Testis (tissue), 3 donors: ENCODE data around the gene STK16. TPM values are rescaled to one million over a fixed set of nuclear protein-coding genes. Genes with fewer than 3 reads are reported as not detected.

Experiments
- DNase-seq: peaks from one replicate; pipeline ENCODE4 v3.0.0-alpha.2; 2019
- H3K27ac ChIP-seq, 2 donors: fragments of 200-600 bp; sonication (generic); one replicate each; pipeline ENCODE4 v1.5.1; 2019
- H3K27me3 ChIP-seq: fragments of 200-600 bp; sonication (generic); one replicate; pipeline ENCODE4 v1.5.1; 2019
- H3K36me3 ChIP-seq: fragments of 200-600 bp; sonication (generic); one replicate; pipeline ENCODE4 v1.5.1; 2017; ENCODE audit warnings: low read depth; ENCODE audit errors: missing control alignments
- H3K4me1 ChIP-seq: fragments of 200-600 bp; sonication (generic); one replicate; pipeline ENCODE4 v1.5.1; 2019
- H3K4me3 ChIP-seq, 2 donors: fragments of 200-600 bp; sonication (generic); one replicate each; pipeline ENCODE4 v1.5.1; 2017 to 2019
- H3K9me3 ChIP-seq: fragments of 200-600 bp; sonication (generic); one replicate; pipeline ENCODE4 v1.5.1; 2017
- CTCF ChIP-seq, 3 experiments: fragments of 450-650 bp in 2 of 3; fragments of 200-600 bp in 1 of 3; sonication (generic) in 1 of 3; IDR thresholded peaks; one replicate each; pipeline ENCODE4 v1.5.1; 2016 to 2019; ENCODE audit warnings: antibody characterized with exemption in 3 of 3, mild to moderate bottlenecking in 2 of 3, moderate library complexity in 1 of 3
- POLR2A ChIP-seq: fragments of 450-650 bp; IDR thresholded peaks from one replicate; pipeline ENCODE4 v1.6.1; 2017; ENCODE audit warnings: antibody characterized with exemption, mild to moderate bottlenecking, moderate library complexity
- WGBS, 2 donors: methylation state at CpG; one replicate each; pipeline ENCODE4 v1.1.5; 2018; 5-methylcytosine and 5-hydroxymethylcytosine counted together
- intact Hi-C: fragments of 100-400 bp; cut with DNase I; formaldehyde crosslinking; loops from one replicate; pipeline ENCODE4 v1.15.1; 2023; ENCODE audit warnings: low total_unique reads
- polyA plus RNA-seq: library from polyadenylated mRNA; stranded (reverse); fragments of 350-450 nt; fragmentation: Illumina TruSeq; extraction: RNeasy Lipid Tissue Mini Kit (QIAGEN cat#74804); gene quantifications from one replicate; pipeline ENCODE4 v1.2.3, GENCODE V29; 2014; ENCODE audit warnings: low read depth, low replicate concordance; ENCODE audit not compliant: insufficient read depth
- total RNA-seq, 2 donors: library from RNA; depleted of rRNA; stranded (reverse); fragments of >200 nt; gene quantifications; one replicate each; pipeline ENCODE4 v1.2.3, GENCODE V29; 2016

Gene STK16
- total and polyA plus RNA-seq, 3 donors from 2014 or later, result 29.1 to 63.0 (median 32.6) TPM

- Histone ChIP-seq H3K36me3 (no peaks in the 10 kb centered on the region), H3K4me1 (peaks cover 17% of the 10 kb centered on the region), H3K27me3 (no peaks in the 10 kb centered on the region), H3K27ac (no peak overlapping the region), H3K9me3 (no peaks in the 10 kb centered on the region), H3K4me3 (no peak overlapping the region)
- TF ChIP-seq POLR2A, result no peak
- TF ChIP-seq CTCF (IDR thresholded peaks at IDR 0.05), result no peak
- WGBS, 2 donors, result 89% methylated on average over 9 of the region's 9 CpGs
- intact Hi-C loops, result no loop called here
- peak; percentile 8 for DNase-seq
Measured at GRCh38 chr2:219210886-219211362, 34.4 kb upstream of the STK16 start.

GRCh38 chr2:219213026-219213415 lies 32.3 kb upstream of the STK16 start:
- Histone ChIP-seq H3K4me1 (peaks cover 14% of the 10 kb centered on the region), H3K27ac (no peak overlapping the region), H3K4me3 (no peak overlapping the region), H3K9me3 (no peaks in the 10 kb centered on the region), H3K36me3 (no peaks in the 10 kb centered on the region), H3K27me3 (no peaks in the 10 kb centered on the region)
- DNase-seq, result no peak
- WGBS, 2 donors, result 88 to 95% methylated on average over 6 to 8 of the region's 8 CpGs
- no peak for TF ChIP-seq CTCF (IDR thresholded peaks at IDR 0.05)
- no peak for TF ChIP-seq POLR2A
- intact Hi-C loops, result no loop called here

GRCh38 chr2:219213486-219214071 lies 31.7 kb upstream of the STK16 start:
- no peaks in the 10 kb centered on the region for H3K27me3 ChIP-seq
- H3K9me3 ChIP-seq, result no peaks in the 10 kb centered on the region
- peaks cover 16% of the 10 kb centered on the region for H3K4me1 ChIP-seq
- 98% methylated on average over 8 to 10 of the region's 10 CpGs for WGBS, 2 donors
- H3K27ac ChIP-seq, result no peak overlapping the region
- no peak for TF ChIP-seq POLR2A
- DNase-seq, result no peak
- no peaks in the 10 kb centered on the region for H3K36me3 ChIP-seq
- intact Hi-C loops, result no loop called here
- H3K4me3 ChIP-seq, result no peak overlapping the region

- no peak for DNase-seq
- Histone ChIP-seq H3K27ac (no peak overlapping the region), H3K9me3 (no peaks in the 10 kb centered on the region), H3K27me3 (no peaks in the 10 kb centered on the region), H3K4me1 (peaks cover 20% of the 10 kb centered on the region), H3K36me3 (no peaks in the 10 kb centered on the region), H3K4me3 (no peak overlapping the region)
- intact Hi-C loops, result no loop called here
- TF ChIP-seq POLR2A, result no peak
- no peak for TF ChIP-seq CTCF (IDR thresholded peaks at IDR 0.05)
- 94% methylated on average over 14 to 15 of the region's 15 CpGs for WGBS, 2 donors
Measured at GRCh38 chr2:219214141-219214540, 31.1 kb upstream of the STK16 start.

- Histone ChIP-seq H3K4me1 (peaks cover 25% of the 10 kb centered on the region), H3K27ac (no peak overlapping the region), H3K9me3 (no peaks in the 10 kb centered on the region), H3K36me3 (no peaks in the 10 kb centered on the region), H3K27me3 (no peaks in the 10 kb centered on the region), H3K4me3 (no peak overlapping the region)
- 92 to 95% methylated on average over 6 of the region's 6 CpGs for WGBS, 2 donors
- TF ChIP-seq CTCF (IDR thresholded peaks at IDR 0.05), result no peak
- no peak for TF ChIP-seq POLR2A
- no peak for DNase-seq
- intact Hi-C loops, result no loop called here
Measured at GRCh38 chr2:219214786-219215185, 30.5 kb upstream of the STK16 start.
